Endothelial cell of umbilical vein (primary cell): ENCODE results near the gene RNU1-2. TPM values are rescaled to one million over a fixed set of nuclear protein-coding genes. Genes with fewer than 3 reads are reported as not detected.
"Not testable (repeated sequence)": the region's sequence is repeated elsewhere in the genome, so short reads cannot be mapped to it uniquely, and the experiment has no call there.

Source experiments
- BruUV-seq: library from RNA; stranded (reverse); fragments of 400-500 nt; replicated peaks from 2 replicates; lab custom pipeline; 2021; lab: Mats Ljungman, UMichigan
- CTCF ChIA-PET: fragments of 300-600, 350-600 bp; sonication (Branson Sonifier 250); formaldehyde crosslinking; loops from one replicate; lab custom pipeline; 2021; ENCODE audit warnings: antibody characterized with exemption, inconsistent platforms; lab: Charles Lee
- POLR2A ChIA-PET: fragments of 300-600, 350-600 bp; sonication (Branson Sonifier 250); formaldehyde crosslinking; loops from one replicate; lab custom pipeline; 2021; ENCODE audit warnings: antibody characterized with exemption, inconsistent platforms; lab: Charles Lee
- DNase-seq: peaks from one replicate; pipeline ENCODE4 v3.0.0-alpha.2; 2011; ENCODE audit warnings: low read depth, low spot score
- FAIRE-seq: peaks from 2 replicates; lab custom pipeline; 2011; peaks lifted over from hg19 to GRCh38; lab: Jason Lieb, UNC
- H2AFZ ChIP-seq: 2 replicates; pipeline ENCODE4 v1.6.0; 2012; ENCODE audit warnings: low read depth, low read length, control low read depth, inconsistent platforms
- H3K27ac ChIP-seq: 2 replicates; pipeline ENCODE4 v1.5.1; 2011; ENCODE audit warnings: low read depth, mild to moderate bottlenecking, control low read depth, low read length, moderate library complexity; ENCODE audit not compliant: insufficient read depth
- H3K27me3 ChIP-seq, 2 experiments: 2 replicates each; pipeline versions ENCODE4 v1.6.0 to v1.6.1; 2011; ENCODE audit warnings: low read length in 2 of 2, mixed read lengths in 1 of 2; ENCODE audit not compliant: control insufficient read depth in 2 of 2, insufficient read depth in 2 of 2
- H3K36me3 ChIP-seq, 2 experiments: 2 replicates in 1 of 2; 3 replicates in 1 of 2; pipeline ENCODE4 v1.5.1; 2011; ENCODE audit warnings: low read length in 2 of 2, mild to moderate bottlenecking in 1 of 2, moderate library complexity in 1 of 2; ENCODE audit not compliant: control insufficient read depth in 2 of 2, insufficient read depth in 2 of 2; ENCODE audit errors: extremely low read depth in 1 of 2
- H3K4me1 ChIP-seq: 3 replicates; pipeline ENCODE4 v1.5.1; 2011; ENCODE audit warnings: mild to moderate bottlenecking, low read length; ENCODE audit not compliant: control insufficient read depth, insufficient read depth; ENCODE audit errors: extremely low read depth
- H3K4me2 ChIP-seq: 2 replicates; pipeline ENCODE4 v1.6.1; 2011; ENCODE audit warnings: low read length, control low read depth, mixed read lengths; ENCODE audit not compliant: insufficient read depth
- H3K4me3 ChIP-seq, 3 experiments: fragments of 200-600 bp in 1 of 3; sonication (generic), shearing (Covaris generic) in 1 of 3; replicated peaks in 1 of 3; 2 replicates each; pipeline ENCODE4 v1.5.1; 2011 to 2016; ENCODE audit warnings: control low read depth in 3 of 3, low read length in 3 of 3, mild to moderate bottlenecking in 2 of 3, inconsistent platforms in 1 of 3, low read depth in 1 of 3, moderate library complexity in 1 of 3; ENCODE audit not compliant: insufficient read depth in 1 of 3
- H3K79me2 ChIP-seq: 2 replicates; pipeline ENCODE4 v1.6.0; 2012; ENCODE audit warnings: low read length, inconsistent platforms; ENCODE audit not compliant: control insufficient read depth, insufficient read depth
- H3K9ac ChIP-seq: replicated peaks from 2 replicates; pipeline ENCODE3; 2011; ENCODE audit warnings: low read length, control low read depth; ENCODE audit not compliant: insufficient read depth; ENCODE audit errors: extremely low read depth
- H3K9me1 ChIP-seq: replicated peaks from 3 replicates; pipeline ENCODE4 v1.6.0; 2011; ENCODE audit warnings: mild to moderate bottlenecking, low read length; ENCODE audit not compliant: control insufficient read depth, insufficient read depth; ENCODE audit errors: extremely low read depth
- H3K9me3 ChIP-seq: replicated peaks from 2 replicates; pipeline ENCODE4 v1.5.1; 2012; ENCODE audit warnings: low read length, inconsistent platforms; ENCODE audit not compliant: control insufficient read depth, insufficient read depth
- H4K20me1 ChIP-seq: replicated peaks from 2 replicates; pipeline ENCODE3; 2011; ENCODE audit warnings: mild to moderate bottlenecking, low read length; ENCODE audit not compliant: control insufficient read depth, insufficient read depth; ENCODE audit errors: extremely low read depth
- dilution Hi-C: fragments of 300-500 bp; cut with MboI; formaldehyde crosslinking; loops from one replicate; pipeline ENCODE4 v1.15.0; 2019; ENCODE audit warnings: low sequenced_read_pairs; ENCODE audit not compliant: extremely low pct_ligation_motif_present
- intact Hi-C: fragments of 100-400 bp; cut with micrococcal nuclease; formaldehyde crosslinking; loops from one replicate; pipeline ENCODE4 v1.10.0; 2022
- polyA plus RNA-seq, 4 experiments: library from polyadenylated mRNA; depleted of rRNA in 3 of 4; stranded (reverse) in 3 of 4; unstranded in 1 of 4; fragments of >200 nt; gene quantifications; 2 replicates each; pipeline versions ENCODE4 v1.2.1 to v1.2.3, GENCODE V29; 2011 to 2012; ENCODE audit warnings: missing spikeins in 1 of 4
- total RNA-seq: library from RNA; stranded (reverse); gene quantifications from 2 replicates; pipeline ENCODE4 v1.2.3, GENCODE V29; 2021

RNU1-2 gene
- total and polyA plus RNA-seq, 2 donors (not counting 3 experiments of a cell fraction or from before 2014, with no cell fraction given) = 206 to 1,319 TPM

GRCh38 chr1:16872152-16873075 is 23.4 kb upstream of the RNU1-2 start:
- H3K4me3 ChIP-seq = peak overlapping the region; percentile 9 to 52 (median 50)

GRCh38 chr1:16873076-16873879 is 22.5 kb upstream of the RNU1-2 start:
- Histone ChIP-seq H3K4me3 (peak overlapping the region in 1 of 3 experiments; percentile 1), H3K27me3 (peaks cover 12 to 24% of the 10 kb centered on the region in 2 experiments), H2AFZ (peak overlapping the region; percentile 70), H3K4me2 (peak overlapping the region; percentile 74)
- intact Hi-C loops, H3K9me1 ChIP-seq, H3K9me3 ChIP-seq, BruUV-seq, H3K36me3 ChIP-seq, H4K20me1 ChIP-seq, H3K4me1 ChIP-seq, H3K79me2 ChIP-seq, POLR2A ChIA-PET, H3K27ac ChIP-seq, H3K9ac ChIP-seq, dilution Hi-C loops: not testable (repeated sequence)
- CTCF ChIA-PET = interaction anchor here (1.3 kb wide), 1 partner anchor 10 kb away, joined by 3 read pairs; no protein-coding TSS in a partner anchor
- DNase-seq (peak; percentile 48), FAIRE-seq (peak; percentile 18)

More at GRCh38 chr1:16872152-16873075, 23.4 kb upstream of the RNU1-2 start:
- H3K36me3 ChIP-seq, H3K79me2 ChIP-seq, H3K4me1 ChIP-seq, H3K9me3 ChIP-seq, POLR2A ChIA-PET, H3K9me1 ChIP-seq, dilution Hi-C loops, H4K20me1 ChIP-seq, intact Hi-C loops, H3K9ac ChIP-seq, H3K27ac ChIP-seq, CTCF ChIA-PET: not testable (repeated sequence)
- peak overlapping the region; percentile 93 for H2AFZ ChIP-seq
- FAIRE-seq = peak; percentile 94
- H3K4me2 ChIP-seq = peak overlapping the region; percentile 74
- BruUV-seq = TSS peak; percentile 100
- peak; percentile 66 for DNase-seq
- H3K27me3 ChIP-seq = peaks cover 12 to 25% of the 10 kb centered on the region in 2 experiments

- H3K9me1 ChIP-seq, H3K9me3 ChIP-seq, H3K27ac ChIP-seq, H3K4me3 ChIP-seq, H3K4me2 ChIP-seq, H3K4me1 ChIP-seq, DNase-seq, dilution Hi-C loops, BruUV-seq, H2AFZ ChIP-seq, H3K9ac ChIP-seq, H3K36me3 ChIP-seq, H4K20me1 ChIP-seq, POLR2A ChIA-PET, H3K79me2 ChIP-seq: not testable (repeated sequence)
- peaks cover 23 to 34% of the 10 kb centered on the region in 2 experiments for H3K27me3 ChIP-seq
- peak; percentile 8 for FAIRE-seq
- intact Hi-C loops = loop anchor here (1.0 kb wide), 1 partner anchor 14 kb away; no protein-coding TSS in a partner anchor
- CTCF ChIA-PET = interaction anchor here (1.3 kb wide), 1 partner anchor 8 kb away, joined by 3 read pairs; no protein-coding TSS in a partner anchor
Measured at GRCh38 chr1:16874968-16875765, 20.6 kb upstream of the RNU1-2 start.
